ENCODE measurements around the gene SSR2.
"Not testable (repeated sequence)": the region's sequence is repeated elsewhere in the genome, so short reads cannot be mapped to it uniquely, and the experiment has no call there.

Gene SSR2

DNA sequence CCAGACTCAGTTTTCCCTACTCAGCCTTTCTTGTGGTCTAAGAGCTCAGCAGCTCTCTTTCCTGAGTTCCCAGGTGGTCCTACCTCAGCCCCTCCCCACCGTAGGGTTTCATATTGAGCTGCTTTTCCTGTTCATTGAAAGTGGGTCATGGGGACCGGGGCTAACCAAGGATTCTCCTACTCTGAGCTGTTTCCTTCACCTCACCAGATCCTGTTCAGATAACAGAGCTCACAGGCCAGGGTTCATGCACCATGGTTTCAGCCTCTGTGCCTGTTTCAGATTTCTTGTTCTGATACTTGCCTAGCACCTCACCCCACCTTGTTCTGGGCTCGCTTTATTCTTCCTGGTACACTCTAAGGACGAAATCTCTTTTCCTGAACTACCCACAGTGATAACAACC, 24.3 kb upstream of the SSR2 start:
- DNase-seq = no peak

DNA sequence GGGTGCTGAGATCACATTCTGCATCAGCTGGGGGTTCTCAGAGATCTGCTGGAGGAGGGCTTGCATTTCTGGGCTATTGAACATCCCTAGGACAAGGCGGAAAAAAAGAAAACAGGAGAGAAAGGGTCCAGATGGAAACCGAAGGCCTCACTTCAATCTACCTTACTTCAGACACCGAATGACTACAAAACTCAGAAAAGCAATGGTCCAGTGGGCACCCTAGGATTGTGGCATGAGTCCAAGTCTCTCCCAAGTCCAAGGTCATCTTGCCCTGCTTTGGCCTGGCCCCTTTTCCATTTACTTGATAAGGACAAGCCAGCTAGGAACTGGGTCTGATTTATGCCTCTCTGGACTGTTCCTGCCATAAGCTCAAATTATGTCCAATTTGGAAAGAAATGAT, 22.1 kb upstream of the SSR2 start:
- DNase-seq = no peak

DNA sequence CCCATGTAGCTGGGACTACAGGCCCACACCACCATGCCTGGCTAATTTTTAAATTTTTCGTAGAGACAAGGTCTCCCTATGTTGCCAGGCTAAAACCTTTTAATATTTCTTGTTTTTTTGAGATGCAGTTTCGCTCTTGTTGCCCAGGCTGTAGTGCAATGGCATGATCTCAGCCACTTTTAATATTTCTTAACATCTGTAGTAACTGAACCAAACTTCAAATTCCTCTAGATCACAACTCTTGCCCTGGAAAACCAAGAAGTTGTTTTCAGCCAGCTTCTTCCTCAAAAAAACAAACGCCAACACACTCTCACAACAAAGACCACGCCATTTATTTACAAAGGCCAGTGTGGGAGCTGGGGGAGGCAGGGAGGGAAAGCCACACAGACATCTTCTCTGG, 14.2 kb upstream of the SSR2 start:
- not testable (repeated sequence) for DNase-seq

DNA sequence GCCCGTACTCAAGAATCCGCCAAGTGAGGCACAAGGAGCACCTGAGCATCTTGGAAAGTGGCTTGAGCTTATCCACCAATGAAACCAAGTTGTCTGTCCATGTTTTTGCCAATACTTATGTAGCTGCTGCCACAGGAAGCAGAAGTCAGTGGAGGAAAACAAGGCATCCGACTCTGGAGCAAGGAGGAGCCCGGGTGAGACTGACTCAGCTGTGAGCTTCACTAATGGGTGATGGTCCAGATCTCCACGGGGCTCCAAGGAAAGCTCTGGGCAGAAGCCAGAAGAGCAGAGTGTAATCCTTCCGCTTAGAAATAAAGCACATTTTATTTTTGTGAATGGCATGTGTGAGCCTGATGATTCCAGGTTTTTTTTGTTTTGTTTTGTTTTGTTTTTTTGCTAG, 12.3 kb upstream of the SSR2 start:
- DNase-seq = no peak

DNA sequence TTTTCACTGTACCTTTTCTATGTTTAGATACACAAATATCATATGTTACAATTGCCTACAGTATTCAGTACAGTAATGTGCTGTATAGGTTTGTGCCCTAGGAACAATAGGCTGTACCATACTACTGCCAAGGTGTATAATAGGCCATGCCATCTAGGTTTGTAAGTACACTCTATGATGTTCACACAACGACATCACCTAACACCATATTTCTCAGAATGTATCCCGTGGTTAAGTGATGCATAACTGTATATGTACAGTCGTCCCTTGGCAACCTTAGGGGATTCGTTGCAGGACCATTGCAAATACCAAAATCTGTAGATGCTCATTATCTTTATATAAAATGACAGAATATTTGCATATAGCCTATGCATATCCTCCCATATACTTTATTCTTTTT, 5.8 kb upstream of the SSR2 start:
- DNase-seq = no peak

DNA sequence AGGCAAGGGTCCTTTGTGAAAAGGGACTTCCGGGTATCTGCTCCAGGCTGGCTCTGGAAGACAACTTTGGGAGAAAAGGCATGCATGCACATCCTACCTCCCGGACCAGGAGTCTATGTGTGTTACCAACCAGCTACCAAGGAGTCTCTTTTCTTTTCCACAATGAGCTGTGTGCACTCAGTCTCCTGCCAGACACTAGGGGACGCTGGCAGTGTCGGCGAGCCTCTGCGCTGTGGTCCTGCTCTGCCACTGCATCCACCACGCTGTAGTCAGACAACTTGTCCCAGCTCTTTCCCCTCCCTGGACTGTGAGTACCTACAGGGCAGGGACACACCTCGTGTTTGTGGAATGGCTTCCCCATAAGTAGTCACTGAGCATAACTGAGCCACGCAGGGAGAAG, 5.1 kb upstream of the SSR2 start:
- DNase-seq = peak; percentile 28

DNA sequence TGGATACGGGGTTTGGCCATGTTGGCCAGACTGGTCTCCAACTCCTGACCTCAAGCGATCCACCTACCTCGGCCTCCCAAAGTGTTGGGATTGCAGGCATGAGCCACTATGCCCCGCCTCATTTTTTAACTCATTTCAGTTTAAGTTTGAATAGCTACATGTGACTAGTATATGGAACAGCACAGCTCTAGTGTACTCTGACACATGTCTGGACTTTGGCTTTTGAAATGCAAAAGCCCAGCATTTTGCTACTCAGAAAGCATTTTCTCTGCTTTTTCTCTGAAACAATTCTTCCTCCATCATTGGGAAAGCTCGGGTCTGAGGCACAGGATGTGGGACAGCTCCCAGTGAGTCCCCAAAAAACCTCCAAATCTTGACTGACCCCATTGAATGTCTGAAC, 4.0 kb upstream of the SSR2 start:
- no peak for DNase-seq

DNA sequence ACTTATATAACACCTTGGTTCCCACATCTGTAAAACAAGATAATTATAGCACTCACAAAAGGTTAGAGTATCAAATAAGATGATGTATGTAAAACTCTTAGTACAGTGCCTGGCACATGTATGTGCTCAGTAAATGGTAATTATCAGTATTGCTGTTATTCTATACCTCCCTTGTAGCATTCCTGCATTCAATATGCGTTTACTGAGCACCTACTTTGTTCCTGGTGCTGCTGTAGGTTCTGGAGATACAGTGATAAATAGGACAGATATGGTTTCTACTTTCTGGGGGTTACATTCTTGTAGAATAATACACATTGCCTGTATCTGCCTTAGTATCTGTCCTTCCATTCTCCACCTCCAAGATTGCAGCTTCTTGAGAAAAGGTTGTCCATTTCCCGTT, 1.2 kb upstream of the SSR2 start:
- no peak for DNase-seq

DNA sequence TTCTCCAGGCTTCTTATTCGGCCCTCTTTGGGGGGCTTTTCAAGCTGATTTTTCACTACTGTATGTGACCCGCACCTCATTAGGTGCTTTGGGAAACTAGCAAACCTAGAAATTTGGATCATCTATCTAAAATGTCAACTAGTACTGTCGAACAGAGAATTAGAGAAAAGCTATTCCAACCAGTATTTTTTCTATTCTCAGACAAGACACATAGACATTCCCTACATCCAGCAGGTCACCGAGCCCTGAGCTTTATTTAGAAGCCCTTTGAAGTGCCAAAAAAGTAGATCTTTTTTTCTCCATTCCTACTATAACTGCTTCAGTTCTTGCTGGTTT, 310 bp upstream of the SSR2 start:
- DNase-seq = no peak

DNA sequence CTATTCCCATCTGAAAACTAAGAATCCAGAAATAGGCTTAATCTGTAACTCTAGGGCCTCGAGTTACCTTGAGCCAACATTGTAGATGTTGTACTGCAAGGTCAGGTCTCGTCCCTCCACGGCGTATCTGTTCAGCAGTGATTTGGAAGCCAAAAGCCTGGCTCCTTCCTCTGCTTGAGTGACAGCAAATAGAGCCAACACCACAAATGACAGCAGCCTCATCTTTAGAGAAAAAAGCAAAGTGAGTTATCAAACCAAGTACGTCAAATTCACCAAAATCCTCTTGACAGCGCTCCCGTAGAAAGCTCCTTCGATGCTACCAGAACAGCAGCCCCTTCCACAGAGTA, 832 bp downstream of the SSR2 start:
- no peak for DNase-seq

DNA sequence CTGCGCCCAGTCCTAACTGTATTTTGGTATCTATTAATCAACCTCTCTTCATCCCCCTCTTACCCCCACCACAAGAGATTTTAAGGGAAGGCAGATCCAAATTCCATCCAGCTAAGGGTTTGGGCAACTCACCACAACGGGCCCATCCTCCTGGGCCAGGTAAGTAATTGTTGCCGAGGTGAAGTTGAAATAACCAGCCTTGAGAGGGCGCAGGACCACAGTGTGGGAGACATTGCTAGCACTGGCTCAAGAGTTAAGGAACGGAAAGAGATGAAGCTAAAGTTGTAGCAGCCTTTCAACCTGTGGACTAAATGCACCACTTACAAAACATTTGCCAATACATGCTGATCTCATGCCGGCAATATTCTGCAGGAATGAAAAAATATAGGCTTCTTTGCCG, 5.9 kb downstream of the SSR2 start:
- no peak for DNase-seq

DNA sequence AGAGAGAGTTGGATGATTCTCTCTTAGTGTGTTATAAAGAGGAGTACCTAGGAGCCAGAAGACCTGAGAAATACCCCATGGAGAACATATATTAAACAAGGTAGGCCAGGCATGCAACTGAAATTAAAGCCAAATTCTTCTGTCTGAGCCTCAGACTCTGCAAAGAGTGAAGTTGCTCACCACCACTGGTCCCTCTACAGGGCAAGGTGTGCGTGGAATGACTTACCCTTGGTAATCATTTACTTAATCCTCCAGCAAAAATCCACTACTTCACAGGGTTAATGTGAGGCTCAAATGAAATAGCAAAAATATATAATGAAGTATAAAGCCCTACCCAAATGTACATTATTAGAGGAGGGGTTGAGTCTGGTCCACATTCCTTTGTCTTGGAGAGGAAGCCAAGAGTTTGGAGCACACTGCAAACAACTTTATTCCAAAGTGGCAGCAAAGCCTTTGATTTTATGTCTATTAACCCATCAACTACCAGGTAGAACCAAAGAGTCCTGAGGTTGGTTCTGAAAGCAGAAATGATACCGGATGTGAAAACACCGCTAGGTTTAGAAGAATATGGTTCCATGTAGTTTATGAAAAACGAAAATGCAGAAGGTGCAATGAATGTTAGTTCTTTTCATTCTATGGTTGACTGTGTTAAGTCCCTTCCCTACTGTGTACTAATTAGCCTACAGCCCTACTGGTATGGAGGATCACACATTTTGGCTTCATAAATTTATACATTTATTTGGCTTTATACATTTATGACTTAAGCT, 8.5 kb downstream of the SSR2 start:
- no peak for DNase-seq

DNA sequence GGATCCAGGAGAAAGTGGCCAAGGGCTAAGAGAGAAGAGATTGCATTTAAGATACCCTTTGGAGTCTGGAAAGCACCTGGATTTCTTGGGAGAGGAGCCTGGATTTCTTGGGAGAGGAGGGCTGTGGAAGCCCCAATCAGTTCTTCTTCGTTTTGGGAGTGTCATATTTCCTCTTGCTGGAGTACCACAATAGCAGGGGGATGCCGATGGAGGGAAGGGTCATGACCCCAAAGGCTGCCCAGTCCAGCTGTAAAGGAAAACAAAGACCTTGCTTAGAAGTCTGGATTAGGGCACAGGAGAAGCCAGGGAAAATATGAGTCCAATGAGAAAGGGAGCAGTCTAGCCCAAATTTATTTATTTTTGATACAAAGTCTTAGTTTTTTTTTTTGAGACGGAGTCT, 11.3 kb downstream of the SSR2 start:
- DNase-seq = no peak

DNA sequence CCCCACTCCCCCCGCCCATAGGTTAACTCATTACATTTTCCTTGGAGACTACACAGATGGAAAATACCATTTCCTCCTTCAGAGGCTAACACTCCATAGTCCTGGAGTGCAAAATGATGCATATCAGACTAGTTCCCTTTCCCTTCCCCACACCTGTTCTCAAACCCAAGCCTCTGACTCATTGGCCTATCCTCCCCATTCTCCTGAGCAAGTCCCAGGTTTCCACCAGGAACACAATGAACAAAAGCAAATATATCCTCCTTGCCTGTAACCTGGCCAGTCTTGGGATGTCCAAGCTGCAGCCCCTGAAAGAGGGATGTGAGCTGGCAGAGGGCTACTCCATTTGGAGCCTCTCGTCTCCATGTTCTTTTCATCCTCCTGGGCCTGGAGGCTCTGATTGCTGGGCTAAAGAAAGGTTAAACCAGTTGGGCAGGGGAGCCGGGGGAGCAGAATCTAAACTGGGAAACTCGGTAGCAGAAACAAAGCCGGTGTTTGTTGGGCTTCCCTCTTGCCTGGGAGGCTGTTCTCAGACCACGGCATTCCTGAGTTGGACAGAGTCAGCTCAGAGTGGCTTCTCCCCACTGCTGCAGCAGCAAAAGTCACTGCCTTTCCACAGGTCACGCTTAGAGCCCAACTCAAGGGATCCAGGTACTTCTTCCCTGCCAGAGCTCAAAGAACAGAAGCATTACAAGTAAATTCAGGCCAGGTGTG, 13.9 kb downstream of the SSR2 start:
- DNase-seq = no peak

DNA sequence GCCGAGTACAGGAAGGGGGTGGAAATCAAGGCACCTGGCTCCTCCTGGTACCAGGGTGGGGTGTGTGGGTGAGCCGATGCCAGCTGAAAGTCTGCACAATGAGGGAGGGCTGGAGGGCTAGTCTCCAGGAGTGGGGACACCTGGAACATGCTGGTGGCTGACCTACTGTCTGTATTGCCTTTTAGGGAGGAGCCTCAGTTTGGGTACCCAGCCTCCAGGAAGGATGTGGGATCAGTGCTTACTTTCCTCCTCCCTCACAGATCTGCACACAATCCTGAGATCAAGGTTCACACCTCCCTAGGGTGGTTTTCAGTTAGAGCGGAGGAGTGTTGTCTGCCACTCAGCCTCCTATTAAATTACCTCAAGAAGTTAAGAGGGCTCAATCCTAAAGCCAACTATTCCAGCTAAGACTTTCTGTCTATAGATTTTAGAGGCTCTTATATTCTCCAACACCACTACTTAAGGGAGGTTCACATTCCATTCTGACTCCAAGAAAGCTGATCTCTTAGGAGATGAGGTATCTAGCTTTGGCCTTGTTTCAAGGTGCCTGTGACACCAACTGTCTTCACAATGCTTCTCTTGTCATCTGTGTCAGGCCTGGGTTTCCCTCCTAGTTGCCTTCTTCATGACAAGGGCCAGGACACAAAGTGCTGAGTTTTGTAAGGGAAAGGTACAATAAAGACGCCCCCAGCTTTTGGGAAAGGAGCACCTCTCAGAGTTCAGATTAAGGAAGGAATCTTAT, 15.7 kb downstream of the SSR2 start:
- DNase-seq = no peak

DNA sequence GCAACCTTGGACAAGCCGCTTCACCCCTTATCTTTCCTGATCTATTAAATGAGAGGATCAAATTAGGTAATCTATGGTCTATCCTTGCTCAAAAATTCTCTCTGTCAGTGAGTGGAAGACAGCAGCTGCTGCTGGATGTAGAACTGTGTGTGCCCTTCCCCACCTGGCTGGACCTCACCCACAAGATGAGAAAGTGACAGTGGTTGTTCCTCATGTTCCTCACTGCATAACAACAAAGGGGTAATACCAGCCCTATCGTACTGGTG, 16.9 kb downstream of the SSR2 start:
- DNase-seq = no peak

DNA sequence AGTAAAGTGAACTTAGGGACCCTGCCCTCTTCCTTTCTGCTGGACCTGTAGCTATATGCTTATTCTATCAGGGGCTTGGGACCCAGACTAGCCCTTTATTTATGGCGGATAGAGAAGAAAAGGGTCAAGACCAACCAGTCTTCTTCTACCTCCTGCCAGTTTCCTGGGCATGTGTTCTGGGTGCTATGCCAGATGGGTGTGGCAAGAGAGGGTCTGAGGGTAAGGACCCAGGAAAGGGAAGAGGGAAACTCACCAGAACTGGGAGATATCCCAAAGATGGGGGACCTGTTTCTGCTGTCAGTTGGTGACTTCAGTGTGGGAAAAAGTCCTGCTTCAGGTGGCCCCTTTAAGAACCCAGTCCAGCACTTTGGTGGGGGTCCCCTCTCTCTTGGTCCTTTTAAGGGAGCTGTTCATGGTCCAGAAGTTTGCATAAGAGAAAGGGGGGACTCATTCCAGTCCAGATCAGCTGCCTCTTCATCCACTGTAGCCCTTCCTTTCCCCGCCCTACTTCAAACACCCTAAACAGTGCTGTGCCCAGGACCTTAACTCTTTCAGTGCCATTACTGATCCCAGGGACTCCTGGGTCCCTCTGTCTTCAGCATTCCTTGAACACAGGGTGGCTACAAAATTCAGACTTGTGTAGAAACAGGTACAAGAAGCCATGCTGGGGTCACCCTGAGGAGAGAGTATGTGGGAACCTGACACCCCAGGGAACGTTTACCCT, 18.4 kb downstream of the SSR2 start:
- no peak for DNase-seq

DNA sequence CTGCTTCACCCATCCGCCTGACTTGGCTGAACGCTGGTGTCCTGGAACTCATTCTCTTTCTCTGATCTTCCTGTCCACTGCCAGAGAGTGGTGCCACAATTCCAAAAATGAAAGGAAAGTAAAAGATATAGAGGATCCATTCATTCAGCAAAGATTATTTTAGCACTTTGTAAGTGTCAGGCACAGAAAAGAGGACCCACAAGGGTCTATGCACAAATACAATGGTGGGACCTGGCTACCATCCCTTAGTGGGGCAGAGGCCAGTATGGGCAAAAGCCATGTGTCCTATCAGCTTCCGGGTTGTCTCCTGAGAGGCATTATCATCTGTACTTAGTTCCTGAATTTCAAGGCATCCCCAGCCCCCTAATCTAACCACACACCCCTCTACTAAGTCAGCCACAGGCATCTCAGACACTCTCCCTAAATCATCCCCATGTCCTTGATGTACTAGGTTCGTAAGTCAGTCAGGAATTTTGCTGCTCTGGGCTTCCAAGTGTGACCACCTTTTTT, 19.0 kb downstream of the SSR2 start:
- DNase-seq = no peak

DNA sequence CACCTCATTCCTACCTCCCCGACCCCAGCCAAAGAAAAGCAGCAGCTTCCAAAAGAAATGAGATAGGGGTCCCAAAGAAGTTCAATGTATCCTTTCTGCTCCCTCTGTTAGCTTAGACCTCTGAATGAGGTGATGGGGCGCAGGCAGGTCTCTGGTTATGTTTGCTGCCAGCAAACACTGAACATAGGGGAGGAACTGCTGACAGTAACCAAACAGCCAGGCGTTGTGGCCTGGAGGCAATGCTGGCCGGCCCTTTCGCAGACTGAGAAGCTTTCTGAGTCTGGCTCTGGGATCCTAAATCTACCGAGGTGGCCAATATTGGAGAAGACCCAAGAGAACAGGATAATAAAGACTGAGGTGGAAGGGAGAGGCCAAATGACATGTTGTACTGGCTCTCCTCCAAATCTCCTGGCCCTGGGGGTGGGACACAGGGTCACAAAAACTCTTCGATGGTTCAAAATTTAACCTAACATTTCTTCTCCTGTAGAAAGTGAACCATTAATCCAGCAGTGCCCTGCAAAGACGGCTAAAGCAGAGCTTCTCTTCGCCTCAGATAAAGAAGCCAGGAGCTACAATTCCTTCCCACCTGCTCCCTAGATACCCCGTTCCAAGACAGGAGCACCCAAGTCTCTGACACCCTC, 19.6 kb downstream of the SSR2 start:
- no peak for DNase-seq

DNA sequence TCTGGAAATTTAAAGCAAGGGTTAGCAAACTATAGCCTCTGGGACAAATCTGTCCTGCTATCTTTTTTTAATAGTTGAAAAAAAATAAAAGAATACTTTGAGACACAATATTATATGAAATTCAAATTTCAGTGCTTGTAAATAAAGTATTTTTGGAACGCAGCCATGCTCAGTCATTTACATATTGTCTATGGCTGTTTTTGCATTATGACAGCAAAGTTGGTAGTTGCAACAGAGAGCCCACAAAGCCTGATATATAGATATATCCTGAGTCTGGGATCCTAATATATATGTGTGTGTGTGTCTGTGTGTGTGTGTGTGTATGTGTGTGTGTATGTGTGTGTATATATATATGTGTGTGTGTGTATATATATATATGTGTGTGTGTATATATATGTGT, 20.8 kb downstream of the SSR2 start:
- DNase-seq = no peak

DNA sequence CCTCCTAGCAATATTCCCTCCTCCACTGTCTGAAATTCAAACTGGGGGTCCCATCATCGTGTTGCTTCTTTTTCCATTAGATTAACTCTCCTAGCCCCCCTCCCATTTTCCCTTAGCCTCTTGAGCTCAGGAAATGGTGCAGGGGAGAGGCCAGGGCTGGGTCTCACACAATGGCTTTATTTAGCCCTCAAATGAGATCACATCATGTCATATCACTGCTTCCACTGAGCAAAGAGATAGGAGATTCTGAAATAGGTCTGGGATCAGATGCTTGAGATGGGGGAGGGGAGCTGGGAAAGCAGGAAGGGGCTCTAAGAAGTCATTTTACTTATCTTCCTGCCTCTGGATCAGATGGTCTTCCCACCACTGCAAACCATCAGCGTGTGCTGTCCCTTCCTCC, 24.6 kb downstream of the SSR2 start:
- DNase-seq = no peak

DNA sequence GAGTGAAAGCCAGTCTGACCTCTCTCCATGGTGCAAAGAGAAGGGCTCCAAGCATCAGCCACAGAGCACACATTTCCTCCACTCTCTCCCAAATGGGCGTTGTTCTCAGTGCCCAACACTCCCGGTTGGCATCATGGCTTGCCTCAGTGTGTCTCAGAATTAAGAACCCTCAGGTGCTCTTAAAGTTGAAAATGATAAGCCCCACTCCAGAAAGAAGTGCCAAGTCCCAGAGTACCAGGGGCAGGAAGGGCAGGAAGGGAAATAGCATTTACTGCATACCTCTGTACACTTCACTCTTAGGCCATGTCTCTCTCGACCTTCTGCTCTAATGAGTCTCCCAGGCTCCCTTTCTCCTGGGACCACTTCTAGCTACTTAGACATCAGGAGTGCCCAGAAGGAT, 27.2 kb downstream of the SSR2 start:
- no peak for DNase-seq

DNA sequence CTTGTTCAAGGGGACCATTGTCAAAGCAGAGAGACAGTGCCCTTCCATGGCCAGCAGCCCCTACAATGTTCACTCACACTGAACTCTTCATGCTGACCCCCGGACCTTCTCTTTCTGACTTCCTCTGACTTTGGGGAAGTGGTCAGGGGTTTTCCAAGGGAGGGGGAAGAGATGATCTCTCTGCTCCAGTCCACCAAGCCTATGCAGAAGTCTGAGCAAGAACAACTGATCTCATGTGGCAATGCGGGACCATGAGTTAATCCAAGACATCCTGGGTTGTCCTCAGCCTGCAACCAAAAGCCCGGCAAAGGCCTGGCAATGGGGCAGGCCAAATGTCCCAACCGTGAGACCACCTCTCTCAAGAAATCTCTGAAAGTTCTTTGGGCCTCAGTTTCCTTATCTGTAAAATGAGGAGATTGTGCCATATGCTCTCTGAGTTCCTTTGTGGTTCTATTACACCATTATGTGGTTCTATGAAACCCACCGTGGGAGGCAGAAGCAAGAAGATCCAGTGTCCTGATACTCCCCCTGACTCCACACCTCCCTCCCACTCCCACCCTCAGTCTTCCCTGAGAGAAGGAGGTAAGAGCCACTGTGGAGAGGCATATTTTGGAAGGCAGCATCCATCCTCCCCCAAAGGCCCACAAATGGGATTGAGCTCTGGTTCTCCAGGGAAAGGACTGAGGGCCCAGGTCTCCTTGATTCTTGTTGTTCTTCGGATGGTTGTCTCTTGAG, 30.6 kb downstream of the SSR2 start:
- DNase-seq = no peak
